GM12878 (cell line): Measurements from ENCODE around the gene GPR31. TPM values are rescaled to one million over a fixed set of nuclear protein-coding genes. Genes with fewer than 3 reads are reported as not detected.

Source experiments
- ATAC-seq: fragments of 200-7000 bp; cut with Tn5 transposase; 3 replicates; pipeline ENCODE4 v1.9.1; 2020; ENCODE audit warnings: mild to moderate bottlenecking, moderate library complexity
- BruUV-seq: library from RNA; stranded (reverse); fragments of 400-500 nt; replicated peaks from 2 replicates; lab custom pipeline; 2021; lab: Mats Ljungman, UMichigan
- CTCF ChIA-PET: fragments of 300-600 bp; sonication (Branson Sonifier 250); formaldehyde crosslinking; extraction: SDS; loops from one replicate; lab custom pipeline; 2021; ENCODE audit warnings: inconsistent platforms; lab: Yijun Ruan, JAX
- POLR2A ChIA-PET: fragments of 350-600 bp; formaldehyde crosslinking; extraction: SDS; loops from one replicate; lab custom pipeline; 2021; ENCODE audit warnings: inconsistent platforms; lab: Charles Lee
- RAD21 ChIA-PET: fragments of 300-600 bp; sonication (Branson Sonifier 250); formaldehyde crosslinking; loops from one replicate; lab custom pipeline; 2023; ENCODE audit warnings: antibody characterized with exemption; ENCODE audit not compliant: unreplicated experiment; lab: Charles Lee
- SMC1A ChIA-PET: fragments of 300-600 bp; sonication (Branson Sonifier 250); formaldehyde crosslinking; loops from one replicate; lab custom pipeline; 2023; ENCODE audit not compliant: unreplicated experiment, uncharacterized antibody; lab: Charles Lee
- DNase-seq: peaks from one replicate; pipeline ENCODE4 v3.0.0-alpha.2; 2011; ENCODE audit warnings: low read depth, low spot score
- FAIRE-seq: peaks from 3 replicates; lab custom pipeline; 2011; peaks lifted over from hg19 to GRCh38; lab: Jason Lieb, UNC
- H2AFZ ChIP-seq: 2 replicates; pipeline ENCODE4 v1.6.0; 2011; ENCODE audit warnings: low read depth, low read length, control low read depth; ENCODE audit not compliant: control insufficient read depth
- H3K27ac ChIP-seq: 2 replicates; pipeline ENCODE4 v1.5.1; 2011; ENCODE audit warnings: control low read depth; ENCODE audit not compliant: control insufficient read depth, insufficient read depth
- H3K27me3 ChIP-seq, 2 experiments: replicated peaks in 1 of 2; 2 replicates each; pipeline versions ENCODE4 v1.6.0 to v1.6.1; 2011; ENCODE audit warnings: low read length in 1 of 2; ENCODE audit not compliant: control insufficient read depth in 2 of 2, insufficient read depth in 2 of 2
- H3K36me3 ChIP-seq, 2 experiments: 2 replicates each; pipeline ENCODE4 v1.5.1; 2011; ENCODE audit warnings: low read length in 1 of 2; ENCODE audit not compliant: control insufficient read depth in 2 of 2, insufficient read depth in 2 of 2
- H3K4me1 ChIP-seq: 2 replicates; pipeline ENCODE4 v1.6.1; 2011; ENCODE audit warnings: mild to moderate bottlenecking, low read length, moderate library complexity, mixed read lengths; ENCODE audit not compliant: control insufficient read depth, insufficient read depth
- H3K4me2 ChIP-seq: 2 replicates; pipeline ENCODE4 v1.6.0; 2011; ENCODE audit warnings: control low read depth; ENCODE audit not compliant: control insufficient read depth, insufficient read depth
- H3K4me3 ChIP-seq: fragments of 200-600 bp; sonication (generic); 2 replicates; pipeline ENCODE4 v1.5.1; 2016
- H3K79me2 ChIP-seq: 2 replicates; pipeline ENCODE4 v1.6.0; 2011; ENCODE audit warnings: low read length; ENCODE audit not compliant: control insufficient read depth, insufficient read depth
- H3K9ac ChIP-seq: 2 replicates; pipeline ENCODE4 v1.8.0; 2011; ENCODE audit warnings: low read length, control low read depth, mixed read lengths; ENCODE audit not compliant: control insufficient read depth, insufficient read depth
- H3K9me3 ChIP-seq: replicated peaks from 3 replicates; pipeline ENCODE4 v1.5.1; 2011; ENCODE audit warnings: mild to moderate bottlenecking, low read length; ENCODE audit not compliant: control insufficient read depth, insufficient read depth
- H4K20me1 ChIP-seq: 2 replicates; pipeline ENCODE4 v1.6.0; 2011; ENCODE audit not compliant: control insufficient read depth, insufficient read depth
- BACH1 ChIP-seq: fragments of 450-650 bp; IDR thresholded peaks from 2 replicates; pipeline ENCODE4 v1.6.1; 2017; ENCODE audit warnings: mild to moderate bottlenecking, borderline replicate concordance
- CEBPB ChIP-seq, 2 experiments: fragments of 150-350 bp in 1 of 2; IDR thresholded peaks; 2 replicates each; pipeline ENCODE4 v1.6.1; 2012 to 2014; ENCODE audit warnings: low read depth in 2 of 2, low read length in 2 of 2, borderline replicate concordance in 1 of 2, inconsistent platforms in 1 of 2
- E2F4 ChIP-seq: IDR thresholded peaks from 2 replicates; pipeline ENCODE4 v1.6.1; 2012; ENCODE audit warnings: low read depth, low read length, improper control_type of control experiment
- EED ChIP-seq: sonication (generic); IDR thresholded peaks from 2 replicates; pipeline ENCODE4 v1.6.1; 2016; ENCODE audit warnings: antibody characterized with exemption, low read depth
- IKZF1 ChIP-seq: fragments of 450-650 bp; conservative IDR thresholded peaks from 2 replicates; pipeline ENCODE4 v1.6.1; 2017; ENCODE audit warnings: antibody characterized with exemption, mild to moderate bottlenecking
- JUND ChIP-seq: IDR thresholded peaks from 2 replicates; pipeline ENCODE4 v1.6.1; 2012; ENCODE audit warnings: low read depth, mild to moderate bottlenecking, low read length, improper control_type of control experiment, moderate library complexity
- MTA2 ChIP-seq: fragments of 450-650 bp; IDR thresholded peaks from 2 replicates; pipeline ENCODE4 v1.6.1; 2016; ENCODE audit warnings: low read depth, mild to moderate bottlenecking, moderate library complexity
- NFXL1 ChIP-seq: fragments of 450-650 bp; IDR thresholded peaks from 2 replicates; pipeline ENCODE4 v1.6.1; 2017; ENCODE audit warnings: antibody characterized with exemption, mild to moderate bottlenecking, borderline replicate concordance
- NFYB ChIP-seq: IDR thresholded peaks from 2 replicates; pipeline ENCODE4 v1.6.1; 2011; ENCODE audit warnings: low read depth, mild to moderate bottlenecking, low read length, improper control_type of control experiment, moderate library complexity; ENCODE audit not compliant: insufficient read depth
- POLR2AphosphoS5 ChIP-seq: IDR thresholded peaks from 2 replicates; pipeline ENCODE4 v1.6.1; 2011; ENCODE audit warnings: mild to moderate bottlenecking, low read length, inconsistent platforms
- RCOR1 ChIP-seq: conservative IDR thresholded peaks from 2 replicates; pipeline ENCODE4 v1.6.1; 2012; ENCODE audit warnings: low read depth, low read length, improper control_type of control experiment
- RUNX3 ChIP-seq: IDR thresholded peaks from 2 replicates; pipeline ENCODE4 v1.6.1; 2012; ENCODE audit warnings: low read length, inconsistent platforms
- SIN3A ChIP-seq: IDR thresholded peaks from 2 replicates; pipeline ENCODE4 v1.6.1; 2012; ENCODE audit warnings: low read depth, low read length, improper control_type of control experiment
- SREBF1 ChIP-seq: IDR thresholded peaks from 2 replicates; pipeline ENCODE4 v1.6.1; 2012; ENCODE audit warnings: mild to moderate bottlenecking, low read length
- STAT3 ChIP-seq: IDR thresholded peaks from 2 replicates; pipeline ENCODE4 v1.6.1; 2011; ENCODE audit warnings: low read depth, low read length, improper control_type of control experiment
- TARDBP ChIP-seq: IDR thresholded peaks from 2 replicates; pipeline ENCODE4 v1.6.1; 2016; ENCODE audit warnings: borderline replicate concordance
- ZBED1 ChIP-seq: IDR thresholded peaks from 2 replicates; pipeline ENCODE4 v1.6.1; 2016; ENCODE audit warnings: borderline replicate concordance
- WGBS: methylation state at CpG from one replicate; pipeline ENCODE4 v1.1.6; 2016; ENCODE audit warnings: low lambda C conversion rate; ENCODE audit not compliant: insufficient replicate concordance, insufficient coverage; ENCODE audit errors: missing lambda C conversion rate; 5-methylcytosine and 5-hydroxymethylcytosine counted together
- in situ Hi-C: fragments of 300-500 bp; cut with MboI; formaldehyde crosslinking; loops from 9 replicates; pipeline ENCODE4 v1.14.3; 2018; ENCODE audit warnings: mixed read lengths
- intact Hi-C: fragments of 100-400 bp; cut with micrococcal nuclease; formaldehyde crosslinking; loops from one replicate; pipeline ENCODE4 v1.14.2; 2022; ENCODE audit not compliant: unreplicated experiment
- polyA plus RNA-seq, 11 experiments: library from polyadenylated mRNA; depleted of rRNA in 4 of 11; unstranded in 6 of 11; stranded (reverse) in 5 of 11; fragments of >200 nt; fragmentation: Nextera tagmentation in 4 of 11; fragmentation: Illumina TruSeq in 1 of 11; extraction: Ambion mirVana in 4 of 11; extraction: Trizol in 1 of 11; gene quantifications; 1 replicate in 1 of 11; 2 replicates in 10 of 11; pipeline versions ENCODE4 v1.2.1 to v1.2.3, GENCODE V29; 2011 to 2016; ENCODE audit warnings: inconsistent platforms in 2 of 11, missing spikeins in 2 of 11, low read depth in 1 of 11
- total RNA-seq, 4 experiments: library from RNA; depleted of rRNA in 3 of 4; stranded (reverse); fragments of >200 nt in 3 of 4; fragmentation: Illumina TruSeq in 1 of 4; extraction: Trizol in 1 of 4; gene quantifications; 2 replicates each; pipeline versions ENCODE4 v1.2.1 to v1.2.3, GENCODE V29; 2013 to 2021
- TF ChIP-seq, protein P1 (sequence below): fragments of 450-650 bp; IDR thresholded peaks from 2 replicates; pipeline ENCODE4 v1.6.1; 2017; ENCODE audit warnings: antibody characterized with exemption, mild to moderate bottlenecking, moderate library complexity
- TF ChIP-seq, protein P2 (sequence below): IDR thresholded peaks from 2 replicates; pipeline ENCODE4 v1.6.1; 2012; ENCODE audit warnings: low read length, inconsistent platforms

Gene GPR31
- total and polyA plus RNA-seq, 10 of the 15 experiments (the other 5 are each of a cell fraction or from before 2014, with no cell fraction given) = not detected

- ATAC-seq = peak; percentile 71
- Histone ChIP-seq H2AFZ (peak overlapping the region; percentile 74), H3K27me3 (no peaks in the 10 kb centered on the region; a peak in 1 of 4 replicates), H3K36me3 (no peaks in the 10 kb centered on the region), H3K9me3 (no peaks in the 10 kb centered on the region), H3K79me2 (no peaks in the 10 kb centered on the region), H3K9ac (peak overlapping the region; percentile 42; the same call in 1 of the 2 replicates), H3K4me1 (peaks cover 30% of the 10 kb centered on the region), H3K4me2 (peak overlapping the region; percentile 82), H3K27ac (peak overlapping the region; percentile 70), H3K4me3 (peak overlapping the region; percentile 54), H4K20me1 (no peaks in the 10 kb centered on the region)
- peak; percentile 70 for FAIRE-seq
- no TSS peak for BruUV-seq
- in situ Hi-C loops = no loop called here
- DNase-seq = peak; percentile 78
- intact Hi-C loops = loop anchor here (1.0 to 10.0 kb wide), 6 partner anchors 41 to 809 kb away; partner anchors contain the start of genes CEP43 and SFT2D1
- POLR2A ChIA-PET = interaction anchor here (0.9 to 3.6 kb wide), 3 partner anchors 12 to 60 kb away, joined by 3 to 22 read pairs (median 13); partner anchors contain the start of gene CCR6
- RAD21 ChIA-PET = interaction anchor here (0.6 to 3.3 kb wide), 9 partner anchors 12 to 164 kb away, joined by 3 to 22 read pairs (median 4); partner anchors contain the start of gene CCR6
- WGBS = 0% methylated on average over 13 of the region's 13 CpGs
- CTCF ChIA-PET = interaction anchor here (0.9 to 5.1 kb wide), 5 partner anchors 12 to 164 kb away, joined by 3 to 35 read pairs (median 3); no protein-coding TSS in a partner anchor
- SMC1A ChIA-PET = interaction anchor here (0.6 to 3.7 kb wide), 8 partner anchors 24 to 193 kb away, joined by 3 to 36 read pairs (median 3); partner anchors contain the start of gene CCR6
- peak; percentile 85 for TF ChIP-seq EED
- TF ChIP-seq POLR2AphosphoS5 = peak; percentile 10; the same call in 1 of the 2 replicates
- peak; percentile 39; the same call in 1 of the 2 replicates for TF ChIP-seq ZBED1
- no peak; the same call in 1 of the 2 replicates for TF ChIP-seq RCOR1
- no peak; the same call in 1 of the 2 replicates for TF ChIP-seq SREBF1
- peak; percentile 68; the same call in 1 of the 2 replicates for TF ChIP-seq BACH1
- peak; percentile 90 for TF ChIP-seq JUND
- no peak for TF ChIP-seq NFYB
- no peak for TF ChIP-seq NFXL1
- TF ChIP-seq RUNX3 = peak; percentile 70
- TF ChIP-seq IKZF1 = peak; percentile 73; the same call in 1 of the 2 replicates
- TF ChIP-seq CEBPB (IDR thresholded peaks at IDR 0.05; ENCODE audit: borderline replicate concordance in 1 of 2, low read depth in 2 of 2, low read length in 2 of 2) = 0 out of 4 replicates have a peak, but pooled peaks of 1 of the 2 experiments have one; percentile 9
- TF ChIP-seq SIN3A = no peak
- TF ChIP-seq, protein P1, sequence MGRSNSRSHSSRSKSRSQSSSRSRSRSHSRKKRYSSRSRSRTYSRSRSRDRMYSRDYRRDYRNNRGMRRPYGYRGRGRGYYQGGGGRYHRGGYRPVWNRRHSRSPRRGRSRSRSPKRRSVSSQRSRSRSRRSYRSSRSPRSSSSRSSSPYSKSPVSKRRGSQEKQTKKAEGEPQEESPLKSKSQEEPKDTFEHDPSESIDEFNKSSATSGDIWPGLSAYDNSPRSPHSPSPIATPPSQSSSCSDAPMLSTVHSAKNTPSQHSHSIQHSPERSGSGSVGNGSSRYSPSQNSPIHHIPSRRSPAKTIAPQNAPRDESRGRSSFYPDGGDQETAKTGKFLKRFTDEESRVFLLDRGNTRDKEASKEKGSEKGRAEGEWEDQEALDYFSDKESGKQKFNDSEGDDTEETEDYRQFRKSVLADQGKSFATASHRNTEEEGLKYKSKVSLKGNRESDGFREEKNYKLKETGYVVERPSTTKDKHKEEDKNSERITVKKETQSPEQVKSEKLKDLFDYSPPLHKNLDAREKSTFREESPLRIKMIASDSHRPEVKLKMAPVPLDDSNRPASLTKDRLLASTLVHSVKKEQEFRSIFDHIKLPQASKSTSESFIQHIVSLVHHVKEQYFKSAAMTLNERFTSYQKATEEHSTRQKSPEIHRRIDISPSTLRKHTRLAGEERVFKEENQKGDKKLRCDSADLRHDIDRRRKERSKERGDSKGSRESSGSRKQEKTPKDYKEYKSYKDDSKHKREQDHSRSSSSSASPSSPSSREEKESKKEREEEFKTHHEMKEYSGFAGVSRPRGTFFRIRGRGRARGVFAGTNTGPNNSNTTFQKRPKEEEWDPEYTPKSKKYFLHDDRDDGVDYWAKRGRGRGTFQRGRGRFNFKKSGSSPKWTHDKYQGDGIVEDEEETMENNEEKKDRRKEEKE = no peak
- TF ChIP-seq TARDBP = no peak
- TF ChIP-seq, protein P2, sequence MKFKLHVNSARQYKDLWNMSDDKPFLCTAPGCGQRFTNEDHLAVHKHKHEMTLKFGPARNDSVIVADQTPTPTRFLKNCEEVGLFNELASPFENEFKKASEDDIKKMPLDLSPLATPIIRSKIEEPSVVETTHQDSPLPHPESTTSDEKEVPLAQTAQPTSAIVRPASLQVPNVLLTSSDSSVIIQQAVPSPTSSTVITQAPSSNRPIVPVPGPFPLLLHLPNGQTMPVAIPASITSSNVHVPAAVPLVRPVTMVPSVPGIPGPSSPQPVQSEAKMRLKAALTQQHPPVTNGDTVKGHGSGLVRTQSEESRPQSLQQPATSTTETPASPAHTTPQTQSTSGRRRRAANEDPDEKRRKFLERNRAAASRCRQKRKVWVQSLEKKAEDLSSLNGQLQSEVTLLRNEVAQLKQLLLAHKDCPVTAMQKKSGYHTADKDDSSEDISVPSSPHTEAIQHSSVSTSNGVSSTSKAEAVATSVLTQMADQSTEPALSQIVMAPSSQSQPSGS = peak; percentile 77
- peak; percentile 75 for TF ChIP-seq MTA2
- TF ChIP-seq E2F4 = no peak
- no peak for TF ChIP-seq STAT3
Measured at GRCh38 chr6:167153521-167153959, 4.2 kb downstream of the GPR31 start.
